ENCODE measurements around the gene HSPA12B.

HSPA12B gene

GRCh38 chr20:3732327-3733118 is at the start of gene HSPA12B:
Gene HSPA12B, plus strand, starts transcription at chr20:3732685. Its CDS starts 5,990 bp downstream, at chr20:3738675.
- DNase-seq, result peak; percentile 79

GRCh38 chr20:3685341-3685740 is 47.1 kb upstream of the HSPA12B start:
- DNase-seq, result no peak

- DNase-seq, result no peak
These were observed 46.1 kb upstream of the HSPA12B start for GRCh38 chr20:3686421-3686820.

GRCh38 chr20:3686867-3687321 is 45.6 kb upstream of the HSPA12B start:
- peak; percentile 91 for DNase-seq

- peak; percentile 36 for DNase-seq
These were observed 44.8 kb upstream of the HSPA12B start for GRCh38 chr20:3687655-3688054.

- peak; percentile 16 for DNase-seq
These were observed 42.5 kb upstream of the HSPA12B start for GRCh38 chr20:3689978-3690377.

- DNase-seq, result peak; percentile 10
These were observed 42.1 kb upstream of the HSPA12B start for GRCh38 chr20:3690413-3690812.

- peak; percentile 21 for DNase-seq
These were observed 41.2 kb upstream of the HSPA12B start for GRCh38 chr20:3691306-3691705.

GRCh38 chr20:3691897-3692296 is 40.6 kb upstream of the HSPA12B start:
- DNase-seq, result peak; percentile 2

GRCh38 chr20:3692706-3693294 is 39.7 kb upstream of the HSPA12B start:
- DNase-seq, result peak; percentile 17

- peak; percentile 24 for DNase-seq
These were observed 39.1 kb upstream of the HSPA12B start for GRCh38 chr20:3693376-3693775.

- peak; percentile 15 for DNase-seq
These were observed 37.6 kb upstream of the HSPA12B start for GRCh38 chr20:3694864-3695263.

GRCh38 chr20:3696200-3696599 is 36.3 kb upstream of the HSPA12B start:
- DNase-seq, result no peak

GRCh38 chr20:3696745-3697587 is 35.5 kb upstream of the HSPA12B start:
- no peak for DNase-seq

- DNase-seq, result peak; percentile 13
These were observed 34.7 kb upstream of the HSPA12B start for GRCh38 chr20:3697588-3698305.

GRCh38 chr20:3698591-3699001 is 33.9 kb upstream of the HSPA12B start:
- DNase-seq, result no peak

- no peak for DNase-seq
These were observed 33.4 kb upstream of the HSPA12B start for GRCh38 chr20:3699037-3699436.

- no peak for DNase-seq
These were observed 31.2 kb upstream of the HSPA12B start for GRCh38 chr20:3701061-3701998.

- no peak for DNase-seq
These were observed 29.7 kb upstream of the HSPA12B start for GRCh38 chr20:3702611-3703391.

- no peak for DNase-seq
These were observed 28.4 kb upstream of the HSPA12B start for GRCh38 chr20:3704087-3704486.
